Brain microvascular endothelial cell (primary cell): ENCODE data around the gene NHSL2.

Source experiments
- DNase-seq: peaks from one replicate; pipeline ENCODE4 v3.0.0-alpha.2; 2020
- H3K27ac ChIP-seq: fragments of 250-450 bp; sonication (Bioruptor Pico); 2 replicates; pipeline ENCODE4 v1.5.1; 2020; ENCODE audit warnings: mild to moderate bottlenecking, moderate library complexity
- H3K27me3 ChIP-seq: fragments of 250-450 bp; sonication (Bioruptor Pico); replicated peaks from 2 replicates; pipeline ENCODE4 v1.5.1; 2020; ENCODE audit warnings: mild to moderate bottlenecking
- H3K36me3 ChIP-seq: fragments of 250-450 bp; sonication (Bioruptor Pico); replicated peaks from 2 replicates; pipeline ENCODE4 v1.5.1; 2020; ENCODE audit warnings: mild to moderate bottlenecking
- H3K4me3 ChIP-seq: 2 replicates; pipeline ENCODE4 v1.5.1; 2011; ENCODE audit warnings: low read depth, mild to moderate bottlenecking, control low read depth, low read length, moderate library complexity
- CTCF ChIP-seq: IDR thresholded peaks from 2 replicates; pipeline ENCODE4 v1.5.1; 2011; ENCODE audit warnings: low read depth, mild to moderate bottlenecking, moderate library complexity, low read length, control low read depth, inconsistent platforms; ENCODE audit errors: missing control alignments
- in situ Hi-C: cut with HindIII; loops from 2 replicates; pipeline ENCODE4 v1.10.0; 2017; ENCODE audit warnings: low sequenced_read_pairs, low pct_ligation_motif_present

Gene NHSL2

DNA sequence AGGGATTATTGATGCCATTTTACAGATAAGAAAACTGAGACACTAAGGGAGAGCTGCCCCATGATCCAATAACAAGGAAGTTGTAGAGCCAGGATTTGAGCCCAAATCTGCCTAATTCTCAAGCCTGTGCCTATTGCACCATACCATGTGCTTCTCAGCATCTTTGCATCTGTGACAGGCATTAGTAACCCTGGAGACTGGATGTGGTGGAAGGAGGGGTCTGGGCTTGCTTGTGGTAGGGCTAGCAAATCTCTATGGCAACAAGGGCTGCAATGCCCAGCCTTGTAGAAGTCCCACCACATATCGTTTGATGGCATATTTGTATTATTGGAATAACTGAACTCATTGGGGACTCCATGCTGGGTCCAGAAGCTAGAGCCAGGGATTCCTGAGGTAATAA is 163.0 kb downstream of the NHSL2 start:
- no peaks in the 10 kb centered on the region for H3K36me3 ChIP-seq
- no peak for DNase-seq
- TF ChIP-seq CTCF, result no peak
- H3K27ac ChIP-seq, result no peak overlapping the region
- H3K4me3 ChIP-seq, result no peak overlapping the region
- in situ Hi-C loops, result no loop called here
- H3K27me3 ChIP-seq, result peaks cover 4% of the 10 kb centered on the region

GRCh38 chrX:72078411-72078810 is 167.8 kb downstream of the NHSL2 start:
- in situ Hi-C loops, result no loop called here
- no peak for DNase-seq
- H3K36me3 ChIP-seq, result no peaks in the 10 kb centered on the region
- no peak for TF ChIP-seq CTCF
- H3K4me3 ChIP-seq, result no peak overlapping the region
- H3K27me3 ChIP-seq, result peaks cover 3% of the 10 kb centered on the region
- no peak overlapping the region for H3K27ac ChIP-seq

DNA sequence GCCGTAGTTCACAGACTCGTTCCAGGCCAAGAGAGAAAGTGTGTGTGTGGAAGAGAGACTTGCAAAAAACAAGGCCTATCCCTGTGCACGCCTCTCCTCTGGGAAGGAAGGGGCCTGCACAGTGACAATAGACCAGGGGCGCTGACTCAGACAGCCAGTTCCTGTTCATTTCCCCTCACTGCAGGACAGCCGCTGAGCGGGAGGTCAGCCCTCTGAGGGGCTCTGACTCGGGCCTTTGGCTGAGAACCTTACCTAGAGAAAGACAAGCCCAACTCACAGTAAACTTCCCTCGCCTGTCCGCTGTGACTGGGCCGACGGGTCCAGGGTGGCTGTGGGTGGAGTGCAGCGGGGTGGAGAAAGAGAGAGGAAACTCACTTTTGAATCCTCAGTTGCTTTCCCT is 169.0 kb downstream of the NHSL2 start:
- peak; percentile 2 for DNase-seq
- no peak overlapping the region for H3K4me3 ChIP-seq

GRCh38 chrX:72080150-72080549 is 169.5 kb downstream of the NHSL2 start:
- peaks cover 5% of the 10 kb centered on the region for H3K27me3 ChIP-seq
- in situ Hi-C loops, result no loop called here
- no peaks in the 10 kb centered on the region for H3K36me3 ChIP-seq
- no peak overlapping the region for H3K4me3 ChIP-seq
- no peak for TF ChIP-seq CTCF
- H3K27ac ChIP-seq, result no peak overlapping the region
- DNase-seq, result no peak

More for the DNA sequence above, 169.0 kb downstream of the NHSL2 start:
- H3K27ac ChIP-seq, result no peak overlapping the region
- in situ Hi-C loops, result no loop called here
- no peak for TF ChIP-seq CTCF
- no peaks in the 10 kb centered on the region for H3K36me3 ChIP-seq
- H3K27me3 ChIP-seq, result peaks cover 5% of the 10 kb centered on the region

DNA sequence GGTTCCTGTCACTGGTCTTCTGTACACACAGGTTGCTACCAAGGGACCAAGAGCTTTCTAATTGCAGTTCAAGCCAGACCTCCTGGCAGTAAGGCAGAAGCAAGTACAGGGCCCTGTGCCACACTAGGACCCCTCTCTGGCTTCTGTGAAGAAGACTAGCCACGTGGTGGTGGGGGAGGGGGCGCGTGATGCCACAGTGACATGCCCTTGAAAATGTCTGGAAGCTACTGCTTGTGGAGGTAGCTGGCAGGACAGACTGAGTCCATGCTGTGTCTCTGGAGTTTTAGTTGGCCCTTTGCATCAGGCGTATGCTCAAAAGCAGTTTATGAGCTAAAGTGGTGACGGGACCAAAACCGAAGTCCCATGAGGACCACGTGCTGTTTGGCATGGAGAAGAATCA is 170.2 kb downstream of the NHSL2 start:
- H3K27me3 ChIP-seq, result peaks cover 5% of the 10 kb centered on the region
- H3K36me3 ChIP-seq, result no peaks in the 10 kb centered on the region
- DNase-seq, result no peak
- no peak overlapping the region for H3K4me3 ChIP-seq
- TF ChIP-seq CTCF, result no peak
- H3K27ac ChIP-seq, result no peak overlapping the region
- in situ Hi-C loops, result no loop called here

- Histone ChIP-seq H3K27me3 (peaks cover 5% of the 10 kb centered on the region), H3K4me3 (no peak overlapping the region), H3K36me3 (no peaks in the 10 kb centered on the region), H3K27ac (no peak overlapping the region)
- DNase-seq, result no peak
- TF ChIP-seq CTCF, result no peak
- in situ Hi-C loops, result no loop called here
Observed at GRCh38 chrX:72081605-72082320, 171.1 kb downstream of the NHSL2 start.
